HG03060 (cell line): ENCODE measurements around the gene SSBP2.
A peak's percentile ranks its signal among the peaks of the same experiment; 100 is the strongest.

ENCODE experiments used
- ATAC-seq: cut with Tn5 transposase; IDR thresholded peaks from one replicate; pipeline ENCODE4 v1.9.1; 2021; ENCODE audit warnings: low read depth, moderate number of reproducible peaks; ENCODE audit not compliant: unreplicated experiment

The SSBP2 gene

GRCh38 chr5:81751009-81751835 is at the start of gene SSBP2:
SSBP2 (minus strand) TSS chr5:81751097; CDS start chr5:81751042, 55 bp downstream.
- ATAC-seq: peak; percentile 61

- no peak for ATAC-seq
Measured at GRCh38 chr5:81795666-81796065, 44.8 kb upstream of the SSBP2 start.

- ATAC-seq: no peak
Measured at GRCh38 chr5:81794226-81794625, 43.3 kb upstream of the SSBP2 start.

- ATAC-seq: no peak
Measured at GRCh38 chr5:81790336-81790735, 39.4 kb upstream of the SSBP2 start.

- no peak for ATAC-seq
Measured at GRCh38 chr5:81789033-81789432, 38.1 kb upstream of the SSBP2 start.

- ATAC-seq: no peak
Measured at GRCh38 chr5:81788329-81788728, 37.4 kb upstream of the SSBP2 start.

GRCh38 chr5:81787474-81788242 is 36.8 kb upstream of the SSBP2 start:
- no peak for ATAC-seq

GRCh38 chr5:81786991-81787390 is 36.1 kb upstream of the SSBP2 start:
- no peak for ATAC-seq

- no peak for ATAC-seq
Measured at GRCh38 chr5:81786496-81786895, 35.6 kb upstream of the SSBP2 start.

GRCh38 chr5:81785322-81785721 is 34.4 kb upstream of the SSBP2 start:
- ATAC-seq: no peak

- no peak for ATAC-seq
Measured at GRCh38 chr5:81783401-81783800, 32.5 kb upstream of the SSBP2 start.

GRCh38 chr5:81782811-81783210 is 31.9 kb upstream of the SSBP2 start:
- no peak for ATAC-seq

- ATAC-seq: no peak
Measured at GRCh38 chr5:81779916-81780266, 29.0 kb upstream of the SSBP2 start.

- ATAC-seq: peak; percentile 47
Measured at GRCh38 chr5:81779125-81779915, 28.4 kb upstream of the SSBP2 start.

GRCh38 chr5:81778642-81779041 is 27.7 kb upstream of the SSBP2 start:
- ATAC-seq: no peak

GRCh38 chr5:81776258-81776657 is 25.4 kb upstream of the SSBP2 start:
- no peak for ATAC-seq

GRCh38 chr5:81774374-81774773 is 23.5 kb upstream of the SSBP2 start:
- ATAC-seq: no peak

GRCh38 chr5:81773574-81773973 is 22.7 kb upstream of the SSBP2 start:
- no peak for ATAC-seq

GRCh38 chr5:81773161-81773560 is 22.3 kb upstream of the SSBP2 start:
- ATAC-seq: no peak

GRCh38 chr5:81772488-81772887 is 21.6 kb upstream of the SSBP2 start:
- ATAC-seq: no peak

GRCh38 chr5:81768935-81769452 is 18.1 kb upstream of the SSBP2 start:
- ATAC-seq: no peak
